ENCODE results near the gene DNAAF6.

The DNAAF6 gene

DNA sequence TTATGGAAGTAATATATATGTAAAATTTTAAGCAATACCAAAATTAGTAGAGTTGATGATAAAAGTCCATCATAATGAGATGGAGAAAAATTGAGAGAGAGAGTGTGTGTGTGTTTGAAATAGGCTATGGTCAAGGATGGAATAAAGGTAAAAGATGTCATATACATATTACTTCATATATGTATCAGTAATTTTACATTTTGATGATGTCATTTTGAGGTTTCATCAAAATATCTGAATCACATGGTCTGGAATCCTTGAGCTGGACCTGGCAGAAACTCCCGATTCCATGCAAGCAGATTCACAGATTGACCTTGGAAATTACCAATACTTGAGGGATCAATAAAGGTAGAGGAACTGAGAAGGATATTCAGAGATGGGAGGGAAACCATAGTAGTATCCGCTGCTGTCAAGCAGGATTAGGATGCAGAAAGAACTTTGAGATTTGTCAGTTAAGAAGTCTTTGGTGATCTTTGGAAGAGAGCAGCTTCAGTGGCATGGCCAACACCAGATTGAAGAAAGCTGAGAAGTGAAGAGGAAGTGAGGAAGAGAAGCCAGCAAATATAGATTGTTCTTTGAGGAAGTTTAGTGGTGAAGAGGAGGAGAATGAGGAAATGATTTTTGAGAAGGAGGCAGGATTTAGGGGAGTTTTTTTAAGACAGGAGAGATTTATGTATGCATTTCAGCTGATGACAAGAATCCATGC lies 21.5 kb downstream of the DNAAF6 start:
- no peak overlapping the region for H3K27ac ChIP-seq
- TF ChIP-seq ZFX (IDR thresholded peaks at IDR 0.05; ENCODE audit: borderline replicate concordance): no peak
- TF ChIP-seq, protein P1, sequence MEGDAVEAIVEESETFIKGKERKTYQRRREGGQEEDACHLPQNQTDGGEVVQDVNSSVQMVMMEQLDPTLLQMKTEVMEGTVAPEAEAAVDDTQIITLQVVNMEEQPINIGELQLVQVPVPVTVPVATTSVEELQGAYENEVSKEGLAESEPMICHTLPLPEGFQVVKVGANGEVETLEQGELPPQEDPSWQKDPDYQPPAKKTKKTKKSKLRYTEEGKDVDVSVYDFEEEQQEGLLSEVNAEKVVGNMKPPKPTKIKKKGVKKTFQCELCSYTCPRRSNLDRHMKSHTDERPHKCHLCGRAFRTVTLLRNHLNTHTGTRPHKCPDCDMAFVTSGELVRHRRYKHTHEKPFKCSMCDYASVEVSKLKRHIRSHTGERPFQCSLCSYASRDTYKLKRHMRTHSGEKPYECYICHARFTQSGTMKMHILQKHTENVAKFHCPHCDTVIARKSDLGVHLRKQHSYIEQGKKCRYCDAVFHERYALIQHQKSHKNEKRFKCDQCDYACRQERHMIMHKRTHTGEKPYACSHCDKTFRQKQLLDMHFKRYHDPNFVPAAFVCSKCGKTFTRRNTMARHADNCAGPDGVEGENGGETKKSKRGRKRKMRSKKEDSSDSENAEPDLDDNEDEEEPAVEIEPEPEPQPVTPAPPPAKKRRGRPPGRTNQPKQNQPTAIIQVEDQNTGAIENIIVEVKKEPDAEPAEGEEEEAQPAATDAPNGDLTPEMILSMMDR (IDR thresholded peaks at IDR 0.05): no peak

DNA sequence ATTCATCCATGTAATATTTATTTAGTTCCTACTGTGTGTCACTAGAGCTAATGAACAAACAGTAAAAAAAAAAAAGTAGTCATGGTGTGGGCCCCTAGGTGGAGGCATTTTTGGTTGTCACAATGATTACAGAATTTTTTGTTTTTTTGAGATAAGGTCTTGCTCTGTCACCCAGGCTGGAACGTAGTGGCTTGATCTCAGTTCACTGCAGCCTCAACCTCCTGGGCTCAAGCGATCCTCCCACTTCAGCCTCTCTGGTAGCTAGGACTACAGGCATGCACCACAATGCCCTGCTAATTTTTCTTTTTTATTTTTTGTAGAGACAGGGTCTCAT lies 22.0 kb downstream of the DNAAF6 start:
- TF ChIP-seq ZFX (IDR thresholded peaks at IDR 0.05; ENCODE audit: borderline replicate concordance): no peak
- TF ChIP-seq, protein P1 (IDR thresholded peaks at IDR 0.05): no peak
- no peak overlapping the region for H3K27ac ChIP-seq

DNA sequence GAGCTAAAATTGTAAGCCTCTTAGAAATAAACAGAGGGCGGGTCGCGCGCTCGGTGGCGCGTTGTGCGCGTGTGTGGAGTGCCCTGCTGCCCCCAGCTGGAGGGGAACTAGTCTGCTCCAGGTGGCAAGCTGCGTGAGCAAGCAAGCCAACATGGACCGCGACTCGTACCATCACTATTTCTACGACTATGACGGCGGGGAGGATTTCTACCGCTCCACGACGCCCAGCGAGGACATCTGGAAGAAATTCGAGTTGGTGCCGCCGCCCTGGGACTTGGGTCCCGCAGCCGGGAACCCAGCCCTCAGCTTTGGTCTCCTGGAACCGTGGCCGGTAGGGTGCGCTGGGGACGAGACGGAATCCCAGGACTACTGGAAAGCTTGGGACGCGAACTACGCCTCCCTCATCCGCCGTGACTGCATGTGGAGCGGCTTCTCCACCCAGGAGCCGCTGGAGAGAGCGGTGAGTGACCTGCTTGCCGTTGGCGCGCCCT lies 66.1 kb downstream of the DNAAF6 start:
- H3K27ac ChIP-seq: no peak overlapping the region
- TF ChIP-seq, protein P1 (IDR thresholded peaks at IDR 0.05): no peak
- no peak for TF ChIP-seq ZFX (IDR thresholded peaks at IDR 0.05; ENCODE audit: borderline replicate concordance)

DNA sequence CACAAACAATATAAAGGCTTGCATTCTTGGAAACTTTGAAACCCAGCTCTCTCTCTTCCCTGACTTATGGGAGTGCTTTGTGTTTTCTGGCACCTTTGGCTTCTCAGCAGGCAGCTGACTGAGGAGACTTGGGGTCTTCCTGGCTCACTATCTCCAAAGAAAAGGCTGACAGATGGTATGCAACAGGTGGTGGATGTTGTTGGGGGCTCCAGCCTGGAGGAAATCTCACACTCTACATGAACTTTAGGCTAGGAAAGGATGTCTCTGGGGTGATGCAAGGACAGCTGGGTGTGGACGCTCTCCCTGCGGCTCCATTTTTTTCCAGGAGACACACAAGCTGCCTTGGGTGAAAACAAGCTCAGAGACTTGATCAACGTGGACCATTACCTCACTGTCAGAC lies 67.4 kb downstream of the DNAAF6 start:
- TF ChIP-seq, protein P1 (IDR thresholded peaks at IDR 0.05): no peak
- no peak for TF ChIP-seq ZFX (IDR thresholded peaks at IDR 0.05; ENCODE audit: borderline replicate concordance)
- no peak overlapping the region for H3K27ac ChIP-seq

DNA sequence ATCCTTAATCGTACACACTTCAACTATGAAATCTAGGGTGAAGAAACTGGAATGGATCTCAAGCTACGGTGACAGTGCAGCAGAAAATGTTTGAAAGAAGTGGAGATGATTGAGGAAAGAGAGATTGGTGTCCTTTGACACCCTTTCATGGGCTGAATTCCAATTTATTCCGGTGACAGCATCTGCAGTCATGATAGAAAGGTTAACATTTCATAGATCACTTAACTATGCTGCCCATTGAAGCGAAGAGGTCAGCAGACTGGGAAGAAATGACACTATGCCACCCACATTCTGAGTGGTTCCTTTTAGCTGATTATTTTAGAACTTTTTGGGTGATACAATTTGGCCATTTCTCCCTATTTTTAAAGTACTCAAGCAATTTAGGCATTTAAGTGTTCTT lies 82.3 kb downstream of the DNAAF6 start:
- H3K27ac ChIP-seq: no peak overlapping the region
- TF ChIP-seq, protein P1 (IDR thresholded peaks at IDR 0.05): no peak
- no peak for TF ChIP-seq ZFX (IDR thresholded peaks at IDR 0.05; ENCODE audit: borderline replicate concordance)

DNA sequence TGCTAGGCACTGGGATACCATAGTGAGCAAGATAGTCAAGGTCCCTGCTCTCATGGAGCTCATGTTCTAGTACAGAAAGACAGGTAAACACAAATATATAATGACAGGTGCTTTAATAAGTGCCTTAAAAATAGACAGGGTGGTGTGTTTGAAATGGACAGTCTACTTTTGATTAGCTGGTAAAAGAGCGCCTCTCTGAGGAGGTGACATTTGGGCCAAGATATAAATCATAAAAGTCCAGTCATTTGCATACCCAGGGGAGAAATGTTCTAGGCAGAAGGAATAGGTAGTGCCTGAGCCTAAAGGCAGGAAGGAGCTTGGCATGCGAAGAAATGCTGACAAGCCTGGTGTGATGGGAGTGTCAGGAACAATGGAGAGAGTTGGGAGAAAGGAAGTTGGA lies 83.6 kb downstream of the DNAAF6 start:
- no peak overlapping the region for H3K27ac ChIP-seq
- TF ChIP-seq, protein P1 (IDR thresholded peaks at IDR 0.05): no peak
- TF ChIP-seq ZFX (IDR thresholded peaks at IDR 0.05; ENCODE audit: borderline replicate concordance): no peak

DNA sequence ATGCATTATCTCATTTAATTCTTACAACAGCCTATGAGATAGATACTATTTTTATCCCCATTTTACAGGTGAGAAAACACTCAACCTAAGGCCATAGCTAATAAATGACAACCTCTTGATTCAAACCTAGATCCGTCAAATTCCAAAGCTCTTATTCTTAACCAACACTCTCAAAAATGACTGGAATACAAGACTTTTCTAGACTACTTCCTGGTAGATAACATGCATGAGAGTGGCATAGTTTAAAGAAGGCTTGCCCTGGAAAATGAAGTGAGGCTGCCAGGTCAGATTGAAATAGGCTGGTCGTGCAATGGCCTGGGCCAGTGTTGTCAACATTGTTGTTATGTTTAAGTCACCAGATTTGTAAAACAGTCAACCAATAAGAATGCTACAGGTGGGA lies 86.6 kb downstream of the DNAAF6 start:
- H3K27ac ChIP-seq: no peak overlapping the region
- TF ChIP-seq, protein P1 (IDR thresholded peaks at IDR 0.05): no peak
- no peak for TF ChIP-seq ZFX (IDR thresholded peaks at IDR 0.05; ENCODE audit: borderline replicate concordance)

All from 22Rv1 (cell line).